Measurements from ENCODE around the gene LMBRD2.

DNA sequence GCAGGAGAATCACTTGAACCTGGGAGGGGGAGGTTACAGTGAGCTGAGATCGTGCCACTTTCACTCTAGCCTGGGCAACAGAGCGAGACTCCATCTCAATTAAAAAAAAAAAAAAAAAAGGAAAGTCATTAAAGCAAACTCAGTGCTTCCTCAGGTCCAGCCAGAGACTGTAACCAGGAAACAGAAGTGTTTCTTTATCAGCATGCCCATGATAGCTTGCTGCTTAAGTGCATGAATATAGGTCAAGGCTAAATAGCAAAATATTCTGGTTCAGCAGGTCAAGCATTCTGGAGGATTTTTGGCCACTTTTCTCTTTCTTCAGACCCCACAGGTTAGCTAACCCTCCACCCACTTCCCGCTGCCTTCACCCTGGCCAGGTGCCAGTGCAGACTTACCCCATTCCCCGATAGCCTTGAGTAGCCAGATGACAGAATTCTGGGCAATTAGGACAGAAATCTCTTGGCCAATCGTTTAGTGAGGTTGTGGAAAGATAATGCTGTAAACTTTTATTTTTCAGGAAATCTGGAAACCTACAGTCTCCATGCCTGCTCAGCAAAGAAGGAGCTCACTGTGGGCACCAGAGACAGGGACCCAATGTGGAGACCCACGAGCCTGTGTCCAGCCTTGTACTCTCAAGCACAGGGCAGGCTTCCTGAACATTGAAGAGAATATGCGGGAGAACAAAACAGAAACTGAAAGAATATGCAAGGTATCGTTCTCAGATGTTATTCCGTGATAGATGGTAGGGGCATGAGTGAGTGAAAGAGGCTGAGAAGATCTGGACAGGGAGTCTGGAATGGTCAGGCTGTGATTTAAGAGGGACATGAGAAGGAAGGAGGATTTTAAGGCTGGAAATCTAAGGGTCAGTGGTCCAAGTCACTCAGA is 80.8 kb downstream of the LMBRD2 start:
- TF ChIP-seq GATA3 (IDR thresholded peaks at IDR 0.05; ENCODE audit: low read depth, low read length) (no peak), GATA2 (IDR thresholded peaks at IDR 0.05; ENCODE audit: low read depth, low read length) (no peak)

All from SH-SY5Y (cell line).